ENCODE data around the gene SLC6A20.

GRCh38 chr3:45793482-45794176 lies 2.7 kb downstream of the SLC6A20 start:
- TF ChIP-seq ZNF354B (CRISPR knock-in tag; IDR thresholded peaks at IDR 0.05) = no peak
- TF ChIP-seq POLR2A (IDR thresholded peaks at IDR 0.05; ENCODE audit: insufficient read depth in 1 of 2, low read depth in 2 of 2, low read length in 2 of 2) = no peak
- no peak for TF ChIP-seq CTCF (CRISPR knock-in tag; IDR thresholded peaks at IDR 0.05)
- no peak for TF ChIP-seq MAX (IDR thresholded peaks at IDR 0.05)
